Pulmonary artery endothelial cell (primary cell): ENCODE data around the gene BGN. TPM values are rescaled to one million over a fixed set of nuclear protein-coding genes. Genes with fewer than 3 reads are reported as not detected.

Source experiments
- DNase-seq: peaks from one replicate; pipeline ENCODE4 v3.0.0-alpha.2; 2011; ENCODE audit warnings: low read depth, low spot score
- total RNA-seq: library from RNA; depleted of rRNA; stranded (reverse); fragments of >200 nt; gene quantifications from 2 replicates; pipeline ENCODE4 v1.2.3, GENCODE V29; 2014

BGN gene
- total RNA-seq, 1 donor from 2014 or later, result 22.9 TPM

- DNase-seq, result no peak
Measured at GRCh38 chrX:153504445-153505016, 9.8 kb downstream of the BGN start.

- no peak for DNase-seq
Measured at GRCh38 chrX:153505361-153505760, 10.6 kb downstream of the BGN start.

GRCh38 chrX:153507484-153508178 lies 12.9 kb downstream of the BGN start:
- DNase-seq, result no peak

GRCh38 chrX:153509592-153509991 lies 14.8 kb downstream of the BGN start:
- DNase-seq, result no peak

GRCh38 chrX:153510383-153510782 lies 15.6 kb downstream of the BGN start:
- no peak for DNase-seq

- no peak for DNase-seq
Measured at GRCh38 chrX:153511784-153512500, 17.2 kb downstream of the BGN start.

GRCh38 chrX:153512501-153512893 lies 17.7 kb downstream of the BGN start:
- DNase-seq, result no peak

GRCh38 chrX:153513265-153513664 lies 18.5 kb downstream of the BGN start:
- DNase-seq, result no peak

- DNase-seq, result no peak
Measured at GRCh38 chrX:153514259-153514658, 19.5 kb downstream of the BGN start.

- no peak for DNase-seq
Measured at GRCh38 chrX:153515435-153515834, 20.7 kb downstream of the BGN start.

- DNase-seq, result no peak
Measured at GRCh38 chrX:153516073-153516472, 21.3 kb downstream of the BGN start.

GRCh38 chrX:153517423-153517822 lies 22.6 kb downstream of the BGN start, which contains the start of gene ATP2B3:
TSS of gene ATP2B3 (plus strand) at chrX:153517642. CDS start at chrX:153536248, 18,606 bp downstream.
- no peak for DNase-seq

GRCh38 chrX:153517946-153518834 lies 23.4 kb downstream of the BGN start:
- DNase-seq, result no peak

- no peak for DNase-seq
Measured at GRCh38 chrX:153519569-153520286, 24.9 kb downstream of the BGN start.

- DNase-seq, result no peak
Measured at GRCh38 chrX:153520287-153520917, 25.6 kb downstream of the BGN start.

- DNase-seq, result no peak
Measured at GRCh38 chrX:153521034-153521433, 26.3 kb downstream of the BGN start.

- DNase-seq, result no peak
Measured at GRCh38 chrX:153522259-153522658, 27.5 kb downstream of the BGN start.

- no peak for DNase-seq
Measured at GRCh38 chrX:153523269-153523668, 28.5 kb downstream of the BGN start.

GRCh38 chrX:153524234-153524633 lies 29.5 kb downstream of the BGN start:
- no peak for DNase-seq

- no peak for DNase-seq
Measured at GRCh38 chrX:153525451-153525850, 30.7 kb downstream of the BGN start.
